DOHH2 (cell line): ENCODE data around the gene PMEL.
"Not testable (repeated sequence)": the region's sequence is repeated elsewhere in the genome, so short reads cannot be mapped to it uniquely, and the experiment has no call there.

Source experiments
- H3F3A ChIP-seq: fragments of 200-600 bp; sonication (generic), shearing (Covaris generic); 2 replicates; pipeline ENCODE4 v1.6.0; 2016; ENCODE audit warnings: antibody characterized with exemption, mild to moderate bottlenecking; ENCODE audit not compliant: control insufficient read depth, insufficient read depth
- H3K27ac ChIP-seq: fragments of 200-600 bp; sonication (generic); 2 replicates; pipeline ENCODE4 v1.5.1; 2014; ENCODE audit warnings: low read depth, mild to moderate bottlenecking, low read length, moderate library complexity
- H3K27me3 ChIP-seq: fragments of 200-600 bp; sonication (generic); 2 replicates; pipeline ENCODE4 v1.6.1; 2014; ENCODE audit warnings: mild to moderate bottlenecking, low read length, mixed read lengths; ENCODE audit not compliant: control insufficient read depth
- H3K36me3 ChIP-seq: fragments of 200-600 bp; sonication (generic); 2 replicates; pipeline ENCODE4 v1.6.1; 2014; ENCODE audit warnings: mild to moderate bottlenecking, low read length, moderate library complexity, mixed read lengths; ENCODE audit not compliant: control insufficient read depth
- H3K4me1 ChIP-seq: fragments of 200-600 bp; sonication (generic); 2 replicates; pipeline ENCODE4 v1.6.1; 2014; ENCODE audit warnings: mild to moderate bottlenecking, low read length, mixed read lengths; ENCODE audit not compliant: control insufficient read depth
- H3K4me2 ChIP-seq: fragments of 200-600 bp; sonication (generic); 2 replicates; pipeline ENCODE4 v1.6.0; 2014; ENCODE audit warnings: mild to moderate bottlenecking, low read length, moderate library complexity
- H3K4me3 ChIP-seq: fragments of 200-600 bp; sonication (generic); 2 replicates; pipeline ENCODE4 v1.5.1; 2014; ENCODE audit warnings: mild to moderate bottlenecking, low read length, mixed read lengths
- H3K79me2 ChIP-seq: fragments of 200-600 bp; sonication (generic); 2 replicates; pipeline ENCODE4 v1.6.1; 2014; ENCODE audit warnings: mild to moderate bottlenecking, low read length, mixed read lengths; ENCODE audit not compliant: control insufficient read depth
- H3K9me2 ChIP-seq: fragments of 200-600 bp; sonication (generic); replicated peaks from 2 replicates; pipeline ENCODE4 v1.6.1; 2014; ENCODE audit warnings: mild to moderate bottlenecking, low read length, mixed read lengths; ENCODE audit not compliant: control insufficient read depth
- H3K9me3 ChIP-seq: fragments of 200-600 bp; sonication (generic); 2 replicates; pipeline ENCODE4 v1.6.1; 2014; ENCODE audit warnings: antibody characterized with exemption, low read length, mixed read lengths; ENCODE audit not compliant: control insufficient read depth, insufficient read depth
- H4K20me1 ChIP-seq: fragments of 200-600 bp; sonication (generic); 2 replicates; pipeline ENCODE4 v1.6.0; 2014; ENCODE audit warnings: low read depth, mild to moderate bottlenecking, antibody characterized with exemption, low read length, moderate library complexity; ENCODE audit not compliant: control insufficient read depth, insufficient read depth
- EZH2phosphoT487 ChIP-seq: fragments of 200-600 bp; sonication (generic); IDR thresholded peaks from 2 replicates; pipeline ENCODE4 v1.6.1; 2017; ENCODE audit warnings: borderline replicate concordance, mild to moderate bottlenecking, antibody characterized with exemption, low read length, moderate library complexity, mixed read lengths
- TF ChIP-seq, protein P1 (sequence below): fragments of 200-600 bp; sonication (generic); IDR thresholded peaks from one replicate; pipeline ENCODE4 v1.5.1; 2014; ENCODE audit warnings: antibody characterized with exemption, mild to moderate bottlenecking, low read depth, low read length; ENCODE audit not compliant: poor library complexity, severe bottlenecking

PMEL gene

DNA sequence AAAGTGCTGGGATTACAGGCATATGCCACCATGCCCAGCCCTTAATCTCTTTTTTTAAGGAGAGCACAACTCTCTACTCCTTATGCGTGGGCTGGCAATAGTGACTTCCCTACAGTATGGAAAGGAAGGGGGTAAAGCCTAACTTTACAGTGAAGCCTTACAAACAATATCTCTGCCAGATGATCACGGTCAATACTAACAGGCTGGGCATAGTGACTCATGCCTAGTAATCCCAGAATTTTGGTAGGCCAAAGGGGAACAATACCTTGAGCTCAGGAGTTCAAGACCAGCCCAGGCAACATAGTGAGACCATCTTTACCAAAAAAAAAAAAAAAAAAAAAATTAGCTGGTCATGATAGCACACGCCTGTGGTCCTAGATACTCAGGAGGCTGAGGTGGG is 43.7 kb downstream of the PMEL start:
- no peaks in the 10 kb centered on the region for H3K9me3 ChIP-seq
- H3K27me3 ChIP-seq = no peaks in the 10 kb centered on the region
- H3F3A ChIP-seq = peaks cover 4% of the 10 kb centered on the region
- TF ChIP-seq, protein P1, sequence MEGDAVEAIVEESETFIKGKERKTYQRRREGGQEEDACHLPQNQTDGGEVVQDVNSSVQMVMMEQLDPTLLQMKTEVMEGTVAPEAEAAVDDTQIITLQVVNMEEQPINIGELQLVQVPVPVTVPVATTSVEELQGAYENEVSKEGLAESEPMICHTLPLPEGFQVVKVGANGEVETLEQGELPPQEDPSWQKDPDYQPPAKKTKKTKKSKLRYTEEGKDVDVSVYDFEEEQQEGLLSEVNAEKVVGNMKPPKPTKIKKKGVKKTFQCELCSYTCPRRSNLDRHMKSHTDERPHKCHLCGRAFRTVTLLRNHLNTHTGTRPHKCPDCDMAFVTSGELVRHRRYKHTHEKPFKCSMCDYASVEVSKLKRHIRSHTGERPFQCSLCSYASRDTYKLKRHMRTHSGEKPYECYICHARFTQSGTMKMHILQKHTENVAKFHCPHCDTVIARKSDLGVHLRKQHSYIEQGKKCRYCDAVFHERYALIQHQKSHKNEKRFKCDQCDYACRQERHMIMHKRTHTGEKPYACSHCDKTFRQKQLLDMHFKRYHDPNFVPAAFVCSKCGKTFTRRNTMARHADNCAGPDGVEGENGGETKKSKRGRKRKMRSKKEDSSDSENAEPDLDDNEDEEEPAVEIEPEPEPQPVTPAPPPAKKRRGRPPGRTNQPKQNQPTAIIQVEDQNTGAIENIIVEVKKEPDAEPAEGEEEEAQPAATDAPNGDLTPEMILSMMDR = no peak
- TF ChIP-seq EZH2phosphoT487 = no peak
- no peak overlapping the region for H3K4me3 ChIP-seq
- H3K4me1 ChIP-seq = peaks cover 28% of the 10 kb centered on the region
- H3K79me2 ChIP-seq = peaks cover 98% of the 10 kb centered on the region
- H3K9me2 ChIP-seq = no peaks in the 10 kb centered on the region
- H4K20me1 ChIP-seq = no peaks in the 10 kb centered on the region
- 0 out of 2 replicates have a peak overlapping the region, but pooled peaks have one; percentile 14 for H3K4me2 ChIP-seq
- H3K27ac ChIP-seq = no peak overlapping the region
- H3K36me3 ChIP-seq = peaks cover 67% of the 10 kb centered on the region

DNA sequence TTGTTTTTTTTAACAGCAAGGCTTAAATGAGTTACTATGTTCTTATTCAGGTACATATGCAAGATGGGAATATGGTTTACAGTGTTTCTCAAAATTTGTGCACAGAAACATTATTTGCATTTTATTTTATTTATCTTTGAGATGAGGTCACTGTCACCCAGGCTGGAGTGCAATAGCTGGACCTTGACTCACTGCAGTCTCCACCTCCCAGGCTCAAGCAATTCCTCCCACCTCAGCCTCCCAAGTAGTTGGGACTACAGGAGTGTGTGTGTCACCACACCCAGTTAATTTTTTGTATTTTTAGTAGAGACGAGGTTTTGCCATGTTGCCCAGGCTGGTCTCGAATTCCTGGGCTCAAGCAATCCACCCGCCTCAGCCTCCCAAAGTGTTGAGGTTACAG is 46.8 kb downstream of the PMEL start:
- H4K20me1 ChIP-seq, H3K27me3 ChIP-seq, H3F3A ChIP-seq, H3K9me3 ChIP-seq, H3K9me2 ChIP-seq, H3K27ac ChIP-seq, H3K4me3 ChIP-seq, H3K4me2 ChIP-seq: not testable (repeated sequence)
- H3K79me2 ChIP-seq = peaks cover 98% of the 10 kb centered on the region
- peaks cover 10% of the 10 kb centered on the region for H3K4me1 ChIP-seq
- peaks cover 63% of the 10 kb centered on the region for H3K36me3 ChIP-seq

DNA sequence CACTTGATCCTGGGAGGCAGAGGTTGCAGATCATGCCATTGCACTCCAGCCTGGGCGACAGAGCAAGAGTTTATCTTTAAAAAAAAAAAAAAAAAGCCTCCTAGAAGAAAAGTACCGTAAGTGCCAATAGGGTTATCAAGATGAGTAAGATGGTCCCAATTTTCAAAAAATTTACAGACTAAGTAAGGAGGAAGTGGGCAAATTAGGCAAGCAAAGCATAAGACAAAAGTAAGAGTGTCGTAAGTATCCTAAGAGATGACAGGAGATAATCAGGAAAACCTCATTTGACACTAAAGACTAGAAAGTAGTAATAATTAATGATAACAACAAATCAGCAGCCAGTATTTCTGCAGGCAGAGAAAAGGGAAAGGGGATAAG is 50.4 kb downstream of the PMEL start:
- TF ChIP-seq, protein P1 = no peak
- no peak for TF ChIP-seq EZH2phosphoT487
- Histone ChIP-seq H3K4me2 (no peak overlapping the region), H3K4me3 (no peak overlapping the region), H3K79me2 (peaks cover 94% of the 10 kb centered on the region), H3K36me3 (peaks cover 56% of the 10 kb centered on the region), H3K9me2 (no peaks in the 10 kb centered on the region), H3K9me3 (no peaks in the 10 kb centered on the region), H3K27me3 (no peaks in the 10 kb centered on the region), H4K20me1 (no peaks in the 10 kb centered on the region; the same call in 1 of the 2 replicates), H3K27ac (no peak overlapping the region), H3F3A (peaks cover 4% of the 10 kb centered on the region; the same call in 1 of the 2 replicates), H3K4me1 (no peaks in the 10 kb centered on the region)

DNA sequence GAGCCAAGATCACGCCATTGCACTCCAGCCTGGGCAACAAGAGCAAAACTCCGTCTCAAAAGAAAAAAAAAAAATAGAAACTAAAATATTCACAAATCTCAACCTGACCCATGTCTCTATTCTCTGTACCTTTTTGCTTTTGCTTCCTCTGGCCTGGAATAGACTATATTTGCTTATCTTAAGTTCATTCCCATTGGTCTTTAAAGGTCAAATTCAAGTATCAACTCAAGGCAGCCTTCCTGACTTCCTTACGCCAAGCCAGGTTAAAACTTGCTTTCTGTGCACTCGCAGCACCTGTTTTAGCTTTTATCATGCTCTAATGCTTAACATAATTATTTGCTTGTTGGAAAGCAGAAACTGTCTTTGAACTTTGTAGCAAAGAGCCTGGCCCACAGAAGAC is 52.9 kb downstream of the PMEL start:
- H3K9me3 ChIP-seq = no peaks in the 10 kb centered on the region
- no peaks in the 10 kb centered on the region for H3K27me3 ChIP-seq
- TF ChIP-seq, protein P1 = no peak
- TF ChIP-seq EZH2phosphoT487 = no peak
- no peaks in the 10 kb centered on the region; the same call in 1 of the 2 replicates for H4K20me1 ChIP-seq
- H3K4me1 ChIP-seq = no peaks in the 10 kb centered on the region
- H3K9me2 ChIP-seq = no peaks in the 10 kb centered on the region
- H3F3A ChIP-seq = peaks cover 4% of the 10 kb centered on the region; the same call in 1 of the 2 replicates
- peaks cover 39% of the 10 kb centered on the region for H3K36me3 ChIP-seq
- H3K27ac ChIP-seq = no peak overlapping the region
- H3K4me2 ChIP-seq = no peak overlapping the region
- no peak overlapping the region for H3K4me3 ChIP-seq
- peaks cover 79% of the 10 kb centered on the region for H3K79me2 ChIP-seq
